Measurements from ENCODE around the gene PRKCA.
"Not testable (repeated sequence)": the region's sequence is repeated elsewhere in the genome, so short reads cannot be mapped to it uniquely, and the experiment has no call there.

Gene PRKCA

DNA sequence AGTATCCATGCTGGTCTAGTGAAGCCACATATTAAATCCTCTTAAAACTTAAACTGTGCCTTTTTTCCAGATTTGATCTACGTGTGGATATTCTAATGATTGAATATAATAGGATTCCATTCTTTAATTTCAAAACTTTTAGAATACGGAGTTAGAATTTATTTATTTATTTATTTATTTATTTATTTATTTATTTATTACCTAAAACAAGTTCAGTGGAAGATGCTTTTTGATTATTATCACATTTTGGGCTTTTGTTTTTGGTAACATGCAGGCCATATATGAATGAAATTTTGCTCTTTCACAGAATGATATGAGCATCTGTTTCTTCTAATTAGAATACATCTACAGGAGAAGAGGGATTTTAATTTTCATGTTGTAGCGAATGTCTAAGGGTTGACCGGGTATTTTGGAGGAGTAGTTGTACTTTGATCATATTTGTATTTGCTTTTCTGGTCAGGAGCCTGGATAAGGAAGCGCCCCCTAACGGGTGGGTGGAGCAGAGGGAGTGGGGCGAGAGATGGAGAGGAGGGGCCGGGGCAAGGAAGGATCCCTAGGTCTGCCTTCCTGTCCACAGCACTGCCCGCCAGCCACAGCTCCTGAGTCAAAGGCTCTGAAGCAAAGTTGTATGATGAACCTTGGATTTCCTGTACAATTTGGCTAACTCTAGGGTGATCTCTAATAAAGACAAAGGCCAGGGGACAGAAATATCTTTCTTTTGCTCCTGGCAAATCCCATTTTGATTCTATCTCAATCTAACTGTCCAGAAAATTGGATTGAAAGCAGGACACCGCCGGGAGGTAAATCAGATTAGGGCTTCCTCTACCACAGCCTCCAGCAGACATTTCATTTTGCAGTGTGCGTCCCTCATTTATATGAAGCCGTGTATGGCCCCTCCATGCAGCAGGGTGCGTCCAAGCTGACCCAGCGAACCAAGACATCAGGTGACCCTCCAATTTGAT, 149.1 kb downstream of the PRKCA start:
- Histone ChIP-seq H4K20me1 (ENCODE audit: control insufficient read depth, insufficient read depth, low read depth, low read length) (no peaks in the 10 kb centered on the region), H3K27me3 (ENCODE audit: control insufficient read depth, low read length) (no peaks in the 10 kb centered on the region), H3K27ac (ENCODE audit: low read depth, low read length) (no peak overlapping the region), H3K9me3 (ENCODE audit: control insufficient read depth, insufficient read depth, low read length) (peaks cover under 1% of the 10 kb centered on the region; the same call in 1 of the 2 replicates), H3K4me3 (ENCODE audit: low read length) (no peak overlapping the region), H3K79me2 (ENCODE audit: control insufficient read depth, low read length) (peaks cover under 1% of the 10 kb centered on the region; the same call in 1 of the 2 replicates), H3F3A (ENCODE audit: control insufficient read depth, insufficient read depth) (no peaks in the 10 kb centered on the region), H3K4me2 (ENCODE audit: low read length) (no peak overlapping the region), H3K9me2 (replicated peaks; ENCODE audit: control insufficient read depth, low read length) (no peaks in the 10 kb centered on the region), H3K4me1 (ENCODE audit: control insufficient read depth, low read length) (peaks cover 19% of the 10 kb centered on the region), H3K36me3 (ENCODE audit: control insufficient read depth, low read length) (no peaks in the 10 kb centered on the region)
- TF ChIP-seq, protein P1, sequence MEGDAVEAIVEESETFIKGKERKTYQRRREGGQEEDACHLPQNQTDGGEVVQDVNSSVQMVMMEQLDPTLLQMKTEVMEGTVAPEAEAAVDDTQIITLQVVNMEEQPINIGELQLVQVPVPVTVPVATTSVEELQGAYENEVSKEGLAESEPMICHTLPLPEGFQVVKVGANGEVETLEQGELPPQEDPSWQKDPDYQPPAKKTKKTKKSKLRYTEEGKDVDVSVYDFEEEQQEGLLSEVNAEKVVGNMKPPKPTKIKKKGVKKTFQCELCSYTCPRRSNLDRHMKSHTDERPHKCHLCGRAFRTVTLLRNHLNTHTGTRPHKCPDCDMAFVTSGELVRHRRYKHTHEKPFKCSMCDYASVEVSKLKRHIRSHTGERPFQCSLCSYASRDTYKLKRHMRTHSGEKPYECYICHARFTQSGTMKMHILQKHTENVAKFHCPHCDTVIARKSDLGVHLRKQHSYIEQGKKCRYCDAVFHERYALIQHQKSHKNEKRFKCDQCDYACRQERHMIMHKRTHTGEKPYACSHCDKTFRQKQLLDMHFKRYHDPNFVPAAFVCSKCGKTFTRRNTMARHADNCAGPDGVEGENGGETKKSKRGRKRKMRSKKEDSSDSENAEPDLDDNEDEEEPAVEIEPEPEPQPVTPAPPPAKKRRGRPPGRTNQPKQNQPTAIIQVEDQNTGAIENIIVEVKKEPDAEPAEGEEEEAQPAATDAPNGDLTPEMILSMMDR (IDR thresholded peaks at IDR 0.05; ENCODE audit: low read depth, low read length, poor library complexity, severe bottlenecking): peak; percentile 62
- TF ChIP-seq EZH2phosphoT487 (IDR thresholded peaks at IDR 0.05; ENCODE audit: borderline replicate concordance, low read length): no peak

DNA sequence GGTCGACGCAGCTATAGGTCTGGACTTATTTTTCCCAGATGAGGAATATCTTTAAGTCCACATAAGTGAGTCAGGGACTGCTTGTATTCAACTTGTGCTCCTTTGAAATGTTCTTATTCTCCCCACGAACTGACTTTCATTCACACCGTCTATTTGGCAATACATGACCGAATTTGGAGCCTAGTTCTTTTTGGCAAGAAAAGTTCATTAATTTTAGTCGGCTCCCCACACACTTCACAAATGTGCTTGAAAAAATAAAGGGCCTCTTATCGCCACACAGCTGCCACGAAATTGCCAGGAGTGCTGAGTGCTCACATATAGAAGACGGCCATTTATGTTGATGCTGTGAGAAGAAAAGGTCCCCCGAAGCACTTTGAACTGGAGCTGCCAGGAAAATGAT, 152.6 kb downstream of the PRKCA start:
- H4K20me1 ChIP-seq (ENCODE audit: control insufficient read depth, insufficient read depth, low read depth, low read length): no peaks in the 10 kb centered on the region
- no peak for TF ChIP-seq EZH2phosphoT487 (IDR thresholded peaks at IDR 0.05; ENCODE audit: borderline replicate concordance, low read length)
- TF ChIP-seq, protein P1 (IDR thresholded peaks at IDR 0.05; ENCODE audit: low read depth, low read length, poor library complexity, severe bottlenecking): no peak

DNA sequence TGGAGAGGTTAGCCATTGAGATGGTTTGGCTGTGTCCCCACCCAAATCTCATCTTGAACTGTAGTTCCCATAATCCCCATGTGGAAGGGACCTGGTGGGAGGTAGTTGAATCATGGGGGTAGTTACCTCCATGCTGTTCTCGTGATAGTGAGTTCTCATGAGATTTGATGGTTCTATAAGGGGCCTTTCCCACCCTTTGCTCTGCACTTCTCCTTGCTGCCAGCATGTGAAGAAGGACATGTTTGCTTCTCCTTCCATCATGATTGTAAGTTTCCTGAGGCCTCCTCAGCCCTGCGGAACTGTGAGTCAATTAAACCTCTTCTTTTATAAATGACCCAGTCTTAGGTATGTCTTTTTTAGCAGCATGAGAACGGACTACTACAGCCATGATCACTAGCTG, 155.1 kb downstream of the PRKCA start:
- not testable (repeated sequence) for H4K20me1 ChIP-seq (ENCODE audit: control insufficient read depth, insufficient read depth, low read depth, low read length); H3F3A ChIP-seq (ENCODE audit: control insufficient read depth, insufficient read depth); H3K79me2 ChIP-seq (ENCODE audit: control insufficient read depth, low read length); H3K27me3 ChIP-seq (ENCODE audit: control insufficient read depth, low read length); H3K36me3 ChIP-seq (ENCODE audit: control insufficient read depth, low read length); H3K4me2 ChIP-seq (ENCODE audit: low read length); H3K4me1 ChIP-seq (ENCODE audit: control insufficient read depth, low read length); H3K27ac ChIP-seq (ENCODE audit: low read depth, low read length); H3K9me3 ChIP-seq (ENCODE audit: control insufficient read depth, insufficient read depth, low read length); H3K4me3 ChIP-seq (ENCODE audit: low read length); H3K9me2 ChIP-seq (replicated peaks; ENCODE audit: control insufficient read depth, low read length)

More for the DNA sequence above, 152.6 kb downstream of the PRKCA start:
- Histone ChIP-seq H3K4me1 (ENCODE audit: control insufficient read depth, low read length) (no peaks in the 10 kb centered on the region), H3F3A (ENCODE audit: control insufficient read depth, insufficient read depth) (no peaks in the 10 kb centered on the region), H3K27me3 (ENCODE audit: control insufficient read depth, low read length) (no peaks in the 10 kb centered on the region), H3K27ac (ENCODE audit: low read depth, low read length) (no peak overlapping the region), H3K4me2 (ENCODE audit: low read length) (no peak overlapping the region), H3K9me3 (ENCODE audit: control insufficient read depth, insufficient read depth, low read length) (peaks cover 8% of the 10 kb centered on the region), H3K4me3 (ENCODE audit: low read length) (no peak overlapping the region), H3K9me2 (replicated peaks; ENCODE audit: control insufficient read depth, low read length) (no peaks in the 10 kb centered on the region), H3K36me3 (ENCODE audit: control insufficient read depth, low read length) (no peaks in the 10 kb centered on the region), H3K79me2 (ENCODE audit: control insufficient read depth, low read length) (no peaks in the 10 kb centered on the region)

DNA sequence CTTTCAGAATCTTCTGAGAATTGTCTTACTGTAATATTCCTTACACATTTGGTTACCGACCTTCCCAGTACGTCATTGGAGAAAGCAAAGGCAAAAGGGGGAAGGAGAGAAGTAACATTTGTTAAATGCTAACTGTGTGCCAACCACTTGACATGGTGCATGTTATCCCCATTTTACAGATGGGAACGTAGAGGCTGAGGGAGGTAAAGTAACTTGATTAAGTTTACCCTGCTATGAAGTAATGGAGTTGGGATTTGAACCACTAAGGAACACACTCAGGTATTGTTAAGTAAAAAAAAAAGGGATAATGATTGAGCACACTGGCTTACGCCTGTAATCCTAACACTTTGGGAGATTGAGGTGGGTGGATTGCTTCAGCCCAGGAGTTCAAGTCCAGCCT, 156.4 kb downstream of the PRKCA start:
- Histone ChIP-seq H3K4me1 (ENCODE audit: control insufficient read depth, low read length) (no peaks in the 10 kb centered on the region), H3K27ac (ENCODE audit: low read depth, low read length) (no peak overlapping the region), H3K79me2 (ENCODE audit: control insufficient read depth, low read length) (no peaks in the 10 kb centered on the region)

More for the DNA sequence above, 156.4 kb downstream of the PRKCA start:
- H3F3A ChIP-seq (ENCODE audit: control insufficient read depth, insufficient read depth): no peaks in the 10 kb centered on the region
- H3K9me2 ChIP-seq (replicated peaks; ENCODE audit: control insufficient read depth, low read length): no peaks in the 10 kb centered on the region
- H3K4me2 ChIP-seq (ENCODE audit: low read length): no peak overlapping the region
- TF ChIP-seq, protein P1 (IDR thresholded peaks at IDR 0.05; ENCODE audit: low read depth, low read length, poor library complexity, severe bottlenecking): no peak
- TF ChIP-seq EZH2phosphoT487 (IDR thresholded peaks at IDR 0.05; ENCODE audit: borderline replicate concordance, low read length): no peak
- H3K27me3 ChIP-seq (ENCODE audit: control insufficient read depth, low read length): no peaks in the 10 kb centered on the region
- no peaks in the 10 kb centered on the region for H3K36me3 ChIP-seq (ENCODE audit: control insufficient read depth, low read length)
- H3K4me3 ChIP-seq (ENCODE audit: low read length): no peak overlapping the region
- no peaks in the 10 kb centered on the region for H4K20me1 ChIP-seq (ENCODE audit: control insufficient read depth, insufficient read depth, low read depth, low read length)
- H3K9me3 ChIP-seq (ENCODE audit: control insufficient read depth, insufficient read depth, low read length): peaks cover 8% of the 10 kb centered on the region

All from DOHH2 (cell line).